IMR-90 (cell line): ENCODE measurements around the gene LRRC8E. TPM values are rescaled to one million over a fixed set of nuclear protein-coding genes. Genes with fewer than 3 reads are reported as not detected.

Experiments used
- ATAC-seq: fragments of 200-7000 bp; cut with Tn5 transposase; 2 replicates; pipeline ENCODE4 v1.9.1; 2020; ENCODE audit warnings: low read depth, mild to moderate bottlenecking, moderate library complexity
- BruUV-seq: library from RNA; stranded (reverse); fragments of 400-500 nt; replicated peaks from 2 replicates; lab custom pipeline; 2021; lab: Mats Ljungman, UMichigan
- CTCF ChIA-PET: fragments of 300-600 bp; formaldehyde crosslinking; extraction: SDS; loops from one replicate; lab custom pipeline; 2021; ENCODE audit warnings: antibody characterized with exemption; lab: Yijun Ruan, JAX
- POLR2A ChIA-PET: fragments of 300-600 bp; sonication (Branson Sonifier 250); formaldehyde crosslinking; loops from one replicate; lab custom pipeline; 2022; ENCODE audit warnings: antibody characterized with exemption; ENCODE audit not compliant: unreplicated experiment; lab: Charles Lee
- DNase-seq: peaks from one replicate; pipeline ENCODE4 v3.0.0; 2013
- H2AFZ ChIP-seq: replicated peaks from 2 replicates; pipeline ENCODE3; 2013; ENCODE audit warnings: low read length, mild to moderate bottlenecking; ENCODE audit not compliant: poor library complexity
- H2AK5ac ChIP-seq: 2 replicates; pipeline ENCODE4 v1.6.1; 2013; ENCODE audit warnings: low read depth, low read length, inconsistent platforms
- H2AK9ac ChIP-seq: replicated peaks from 2 replicates; pipeline ENCODE3; 2013; ENCODE audit warnings: mild to moderate bottlenecking, low read depth, low read length, moderate library complexity; ENCODE audit not compliant: poor library complexity
- H2BK120ac ChIP-seq: 2 replicates; pipeline ENCODE4 v1.6.1; 2013; ENCODE audit warnings: low read depth, low read length, inconsistent platforms
- H2BK15ac ChIP-seq: 3 replicates; pipeline ENCODE4 v1.6.1; 2013; ENCODE audit warnings: low read depth, low read length, inconsistent platforms
- H2BK20ac ChIP-seq: 2 replicates; pipeline ENCODE4 v1.6.1; 2013; ENCODE audit warnings: low read depth, mild to moderate bottlenecking, inconsistent platforms, low read length, moderate library complexity
- H2BK5ac ChIP-seq: 2 replicates; pipeline ENCODE4 v1.6.1; 2013; ENCODE audit warnings: mild to moderate bottlenecking, low read depth, low read length, inconsistent platforms; ENCODE audit not compliant: poor library complexity, severe bottlenecking
- H3K14ac ChIP-seq: replicated peaks from 2 replicates; pipeline ENCODE4 v1.6.1; 2013; ENCODE audit warnings: low read depth, low read length, inconsistent platforms
- H3K18ac ChIP-seq: 2 replicates; pipeline ENCODE4 v1.6.1; 2013; ENCODE audit warnings: low read depth, low read length, control low read depth
- H3K23ac ChIP-seq: 2 replicates; pipeline ENCODE4 v1.6.1; 2013; ENCODE audit warnings: low read depth, low read length, inconsistent platforms
- H3K27ac ChIP-seq: 2 replicates; pipeline ENCODE4 v1.5.1; 2013; ENCODE audit warnings: mild to moderate bottlenecking, control low read depth, low read length; ENCODE audit not compliant: insufficient read depth
- H3K27me3 ChIP-seq: 2 replicates; pipeline ENCODE4 v1.6.1; 2013; ENCODE audit warnings: low read length; ENCODE audit not compliant: control insufficient read depth, insufficient read depth
- H3K36me3 ChIP-seq: 2 replicates; pipeline ENCODE4 v1.6.1; 2013; ENCODE audit warnings: low read length, mixed read lengths; ENCODE audit not compliant: control insufficient read depth, insufficient read depth
- H3K4ac ChIP-seq: 2 replicates; pipeline ENCODE4 v1.6.1; 2013; ENCODE audit warnings: low read depth, low read length, inconsistent platforms
- H3K4me1 ChIP-seq: 2 replicates; pipeline ENCODE4 v1.6.1; 2013; ENCODE audit warnings: low read length, mixed read lengths; ENCODE audit not compliant: control insufficient read depth, insufficient read depth
- H3K4me2 ChIP-seq: 2 replicates; pipeline ENCODE4 v1.6.1; 2013; ENCODE audit warnings: low read depth, mild to moderate bottlenecking, control low read depth, low read length, moderate library complexity
- H3K4me3 ChIP-seq: 2 replicates; pipeline ENCODE4 v1.5.1; 2013; ENCODE audit warnings: low read depth, mild to moderate bottlenecking, control low read depth, low read length, moderate library complexity; ENCODE audit not compliant: insufficient read depth
- H3K56ac ChIP-seq: 2 replicates; pipeline ENCODE4 v1.6.1; 2013; ENCODE audit warnings: low read length, inconsistent platforms; ENCODE audit not compliant: insufficient read depth; ENCODE audit errors: extremely low read depth
- H3K79me1 ChIP-seq, 2 experiments: 2 replicates each; pipeline ENCODE4 v1.6.1; 2013; ENCODE audit warnings: low read length in 2 of 2, inconsistent platforms in 1 of 2, low read depth in 1 of 2
- H3K9ac ChIP-seq: 2 replicates; pipeline ENCODE4 v1.6.1; 2013; ENCODE audit warnings: low read depth, low read length, control low read depth
- H3K9me1 ChIP-seq: 2 replicates; pipeline ENCODE4 v1.6.1; 2013; ENCODE audit warnings: low read length, inconsistent platforms; ENCODE audit not compliant: insufficient read depth
- H3K9me3 ChIP-seq: 2 replicates; pipeline ENCODE4 v1.6.1; 2013; ENCODE audit warnings: low read length; ENCODE audit not compliant: control insufficient read depth, insufficient read depth
- H4K20me1 ChIP-seq: 2 replicates; pipeline ENCODE4 v1.6.1; 2013; ENCODE audit warnings: low read length, inconsistent platforms; ENCODE audit not compliant: insufficient read depth
- H4K5ac ChIP-seq: 2 replicates; pipeline ENCODE4 v1.6.1; 2013; ENCODE audit warnings: mild to moderate bottlenecking, low read depth, low read length, control low read depth
- H4K8ac ChIP-seq, 2 experiments: 2 replicates each; pipeline ENCODE4 v1.6.1; 2013; ENCODE audit warnings: low read depth in 2 of 2, low read length in 2 of 2, control low read depth in 1 of 2, inconsistent platforms in 1 of 2
- H4K91ac ChIP-seq: 2 replicates; pipeline ENCODE4 v1.6.1; 2013; ENCODE audit warnings: low read depth, low read length, inconsistent platforms; ENCODE audit not compliant: insufficient read depth
- BHLHE40 ChIP-seq: fragments of 150-350 bp; IDR thresholded peaks from 2 replicates; pipeline ENCODE4 v1.6.1; 2016; ENCODE audit warnings: mild to moderate bottlenecking, low read depth, low read length
- CHD1 ChIP-seq: IDR thresholded peaks from 2 replicates; pipeline ENCODE4 v1.6.1; 2012; ENCODE audit warnings: low read depth, low read length, improper control_type of control experiment
- MAFK ChIP-seq: IDR thresholded peaks from 2 replicates; pipeline ENCODE4 v1.6.1; 2012; ENCODE audit warnings: low read depth, low read length, improper control_type of control experiment
- MXI1 ChIP-seq: IDR thresholded peaks from 2 replicates; pipeline ENCODE4 v1.6.1; 2012; ENCODE audit warnings: low read depth, mild to moderate bottlenecking, low read length, moderate library complexity, borderline replicate concordance
- NFE2L2 ChIP-seq: fragments of 150-350 bp; IDR thresholded peaks from 2 replicates; pipeline ENCODE4 v1.6.1; 2016; ENCODE audit warnings: low read depth, mild to moderate bottlenecking, low read length
- POLR2A ChIP-seq: IDR thresholded peaks from 2 replicates; pipeline ENCODE4 v1.6.1; 2012; ENCODE audit warnings: mild to moderate bottlenecking, low read depth, low read length
- RAD21 ChIP-seq: IDR thresholded peaks from 2 replicates; pipeline ENCODE4 v1.6.1; 2012; ENCODE audit warnings: low read length, improper control_type of control experiment
- RCOR1 ChIP-seq: IDR thresholded peaks from 2 replicates; pipeline ENCODE4 v1.6.1; 2012; ENCODE audit warnings: mild to moderate bottlenecking, low read length, improper control_type of control experiment; ENCODE audit not compliant: insufficient replicate concordance
- RFX5 ChIP-seq: IDR thresholded peaks from 2 replicates; pipeline ENCODE4 v1.8.0; 2012; ENCODE audit warnings: low read depth, mild to moderate bottlenecking, low read length, moderate library complexity
- WGBS, 2 experiments: methylation state at CpG; one replicate each; pipeline versions ENCODE4 v1.1.5 to v1.1.7; 2013; ENCODE audit warnings: missing lambda C conversion rate in 2 of 2; ENCODE audit not compliant: insufficient read length in 1 of 2; ENCODE audit errors: extremely low coverage in 2 of 2; 5-methylcytosine and 5-hydroxymethylcytosine counted together
- dilution Hi-C: fragments of 300-500 bp; cut with HindIII; formaldehyde crosslinking; loops from one replicate; pipeline ENCODE4 v1.14.3; 2018; ENCODE audit warnings: low sequenced_read_pairs; ENCODE audit not compliant: unreplicated experiment
- in situ Hi-C: fragments of 300-500 bp; cut with MboI; formaldehyde crosslinking; loops from 3 replicates; pipeline ENCODE4 v1.14.3; 2019; ENCODE audit warnings: low sequenced_read_pairs, inconsistent platforms, mixed read lengths
- intact Hi-C: fragments of 100-400 bp; cut with micrococcal nuclease; formaldehyde crosslinking; loops from 2 replicates; pipeline ENCODE4 v1.10.0; 2022
- polyA plus RNA-seq, 3 experiments: library from polyadenylated mRNA; depleted of rRNA; stranded (reverse); fragments of >200 nt; gene quantifications; 2 replicates each; pipeline ENCODE4 v1.2.3, GENCODE V29; 2012; ENCODE audit warnings: low replicate concordance in 1 of 3
- total RNA-seq: library from RNA; depleted of rRNA; stranded (reverse); fragments of >200 nt; gene quantifications from 2 replicates; pipeline ENCODE4 v1.2.3, GENCODE V29; 2012

LRRC8E gene
- total and polyA plus RNA-seq, 2 of the 4 experiments (the other 2 are of a cell fraction), result 6.4 to 7.2 TPM

GRCh38 chr19:7839476-7839875, 48.8 kb upstream of the LRRC8E start:
- Histone ChIP-seq H3K27ac (no peak overlapping the region), H3K56ac (no peak overlapping the region), H3K9me3 (no peaks in the 10 kb centered on the region; the same call in 1 of the 2 replicates), H2AK9ac (peak overlapping the region; percentile 8), H2BK15ac (no peak overlapping the region), H3K4me1 (peaks cover 2% of the 10 kb centered on the region; the same call in 1 of the 2 replicates), H2AFZ (no peak overlapping the region), H2BK20ac (no peak overlapping the region), H4K91ac (no peak overlapping the region), H3K14ac (no peak overlapping the region), H2BK120ac (no peak overlapping the region), H4K8ac (no peak overlapping the region), H3K9me1 (peaks cover 29% of the 10 kb centered on the region), H3K4me2 (no peak overlapping the region), H3K36me3 (no peaks in the 10 kb centered on the region), H4K5ac (no peak overlapping the region), H3K18ac (no peak overlapping the region), H3K9ac (no peak overlapping the region), H4K20me1 (peaks cover 20% of the 10 kb centered on the region), H3K79me1 (peaks cover 29 to 61% of the 10 kb centered on the region in 2 experiments), H3K4ac (no peak overlapping the region), H2BK5ac (no peak overlapping the region), H3K4me3 (no peak overlapping the region), H3K23ac (no peak overlapping the region), H3K27me3 (no peaks in the 10 kb centered on the region), H2AK5ac (no peak overlapping the region)
- WGBS, 2 experiments, result 95% methylated on average over 4 of the region's 6 CpGs; no CpG with 5 or more reads in 1 of the 2 experiments
- no TSS peak for BruUV-seq
- in situ Hi-C loops, result no loop called here
- dilution Hi-C loops, result no loop called here
- TF ChIP-seq BHLHE40, result no peak
- no peak for TF ChIP-seq MAFK
- no peak for TF ChIP-seq RFX5
- no peak for TF ChIP-seq RCOR1
- TF ChIP-seq MXI1, result no peak
- TF ChIP-seq POLR2A, result no peak
- TF ChIP-seq NFE2L2, result no peak
- TF ChIP-seq RAD21, result no peak
- TF ChIP-seq CHD1, result no peak
- ATAC-seq (no peak), DNase-seq (no peak)
- CTCF ChIA-PET, result no interaction called here
- POLR2A ChIA-PET, result no interaction called here
- intact Hi-C loops, result no loop called here
